Medulla oblongata (tissue), 1 donor: Measurements from ENCODE around the gene PDXP.
"Not testable (repeated sequence)": the region's sequence is repeated elsewhere in the genome, so short reads cannot be mapped to it uniquely, and the experiment has no call there.

Source experiments
- DNase-seq: peaks from one replicate; pipeline ENCODE4 v3.0.0-alpha.2; 2015; ENCODE audit errors: extremely low spot score

Gene PDXP

GRCh38 chr22:37647317-37647716, 11.2 kb upstream of the PDXP start:
- no peak for DNase-seq

GRCh38 chr22:37647928-37648327, 10.6 kb upstream of the PDXP start:
- DNase-seq = no peak

GRCh38 chr22:37650463-37651136, 7.9 kb upstream of the PDXP start:
- no peak for DNase-seq

- DNase-seq = no peak
These were observed 3.8 kb upstream of the PDXP start for GRCh38 chr22:37654563-37655251.

GRCh38 chr22:37655252-37655563, 3.3 kb upstream of the PDXP start:
- DNase-seq = no peak

GRCh38 chr22:37656583-37656982, 1.9 kb upstream of the PDXP start:
- DNase-seq = not testable (repeated sequence)

- no peak for DNase-seq
These were observed 862 bp upstream of the PDXP start for GRCh38 chr22:37657590-37658132.

GRCh38 chr22:37659066-37659896, 758 bp downstream of the PDXP start:
- no peak for DNase-seq

GRCh38 chr22:37659897-37660708, 1.6 kb downstream of the PDXP start:
- no peak for DNase-seq

- DNase-seq = no peak
These were observed 2.2 kb downstream of the PDXP start for GRCh38 chr22:37660709-37661045.

- peak; percentile 80 for DNase-seq
These were observed 2.8 kb downstream of the PDXP start for GRCh38 chr22:37661160-37661924.

GRCh38 chr22:37662039-37662438, 3.5 kb downstream of the PDXP start:
- DNase-seq = peak; percentile 76

- no peak for DNase-seq
These were observed 5.1 kb downstream of the PDXP start for GRCh38 chr22:37663521-37664140.

- peak; percentile 96 for DNase-seq
These were observed 6.0 kb downstream of the PDXP start for GRCh38 chr22:37664249-37665101.

- no peak for DNase-seq
These were observed 7.0 kb downstream of the PDXP start for GRCh38 chr22:37665487-37665886.

GRCh38 chr22:37669586-37669985, 11.1 kb downstream of the PDXP start:
- DNase-seq = no peak

GRCh38 chr22:37672206-37672919, 13.8 kb downstream of the PDXP start:
- no peak for DNase-seq

GRCh38 chr22:37672920-37673455, 14.5 kb downstream of the PDXP start:
- DNase-seq = no peak

GRCh38 chr22:37674248-37674647, 15.7 kb downstream of the PDXP start:
- no peak for DNase-seq
